HG02588 (cell line): ENCODE measurements around the gene ADNP.

Experiments
- ATAC-seq: cut with Tn5 transposase; IDR thresholded peaks from one replicate; pipeline ENCODE4 v1.9.1; 2021; ENCODE audit warnings: mild to moderate bottlenecking, moderate library complexity; ENCODE audit not compliant: unreplicated experiment

The ADNP gene

DNA sequence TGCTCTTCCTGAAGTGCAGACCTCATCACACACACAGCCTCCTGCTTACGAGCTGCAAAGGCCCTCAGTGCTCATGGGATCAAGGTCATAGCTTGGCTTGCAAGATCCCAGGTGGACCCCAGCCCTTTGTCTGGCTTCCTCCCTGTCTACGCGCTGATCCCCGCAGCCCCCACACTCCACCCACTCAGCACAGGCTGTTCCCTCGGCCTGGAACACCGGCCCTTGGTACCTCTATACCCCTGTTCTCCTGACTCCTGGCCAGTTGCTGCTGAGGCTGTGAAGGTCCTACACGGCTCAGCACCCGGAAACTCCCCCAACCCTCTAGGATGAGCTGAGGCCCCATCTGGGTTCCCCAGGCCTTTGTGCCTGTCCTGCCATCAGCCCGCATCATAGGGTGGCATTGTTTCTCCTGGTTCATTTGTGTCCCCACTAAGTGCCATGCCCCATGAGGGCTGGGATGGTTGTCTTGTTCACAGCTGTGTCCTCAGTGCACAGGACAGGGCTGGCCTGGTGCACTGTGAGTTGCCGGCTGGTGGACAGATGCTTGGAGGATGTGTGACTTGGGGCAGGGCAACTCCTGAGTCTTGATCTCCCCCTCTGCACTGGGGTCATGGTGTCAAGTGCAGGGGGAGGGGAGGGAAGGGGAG, 57.0 kb downstream of the ADNP start:
- ATAC-seq: no peak

DNA sequence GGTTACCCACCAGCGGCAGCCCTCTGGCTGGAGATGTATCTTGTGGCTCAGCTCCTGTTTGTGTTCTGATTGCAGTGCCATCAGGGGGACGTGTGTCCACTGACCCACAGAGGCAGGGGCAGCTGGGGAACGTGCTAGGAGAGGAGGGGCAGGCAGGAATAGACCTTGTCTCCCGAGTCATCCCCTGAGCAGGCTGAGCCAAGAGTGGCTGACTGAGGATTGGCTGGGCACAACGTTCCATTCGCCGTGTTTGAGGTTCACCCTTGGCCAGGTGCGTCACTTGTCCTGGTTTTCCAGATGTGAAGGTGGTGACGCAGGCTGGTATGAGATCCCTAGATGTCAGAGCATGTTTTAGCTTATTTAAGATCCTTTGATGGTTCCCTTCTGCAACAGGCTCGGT, 57.7 kb downstream of the ADNP start:
- no peak for ATAC-seq

DNA sequence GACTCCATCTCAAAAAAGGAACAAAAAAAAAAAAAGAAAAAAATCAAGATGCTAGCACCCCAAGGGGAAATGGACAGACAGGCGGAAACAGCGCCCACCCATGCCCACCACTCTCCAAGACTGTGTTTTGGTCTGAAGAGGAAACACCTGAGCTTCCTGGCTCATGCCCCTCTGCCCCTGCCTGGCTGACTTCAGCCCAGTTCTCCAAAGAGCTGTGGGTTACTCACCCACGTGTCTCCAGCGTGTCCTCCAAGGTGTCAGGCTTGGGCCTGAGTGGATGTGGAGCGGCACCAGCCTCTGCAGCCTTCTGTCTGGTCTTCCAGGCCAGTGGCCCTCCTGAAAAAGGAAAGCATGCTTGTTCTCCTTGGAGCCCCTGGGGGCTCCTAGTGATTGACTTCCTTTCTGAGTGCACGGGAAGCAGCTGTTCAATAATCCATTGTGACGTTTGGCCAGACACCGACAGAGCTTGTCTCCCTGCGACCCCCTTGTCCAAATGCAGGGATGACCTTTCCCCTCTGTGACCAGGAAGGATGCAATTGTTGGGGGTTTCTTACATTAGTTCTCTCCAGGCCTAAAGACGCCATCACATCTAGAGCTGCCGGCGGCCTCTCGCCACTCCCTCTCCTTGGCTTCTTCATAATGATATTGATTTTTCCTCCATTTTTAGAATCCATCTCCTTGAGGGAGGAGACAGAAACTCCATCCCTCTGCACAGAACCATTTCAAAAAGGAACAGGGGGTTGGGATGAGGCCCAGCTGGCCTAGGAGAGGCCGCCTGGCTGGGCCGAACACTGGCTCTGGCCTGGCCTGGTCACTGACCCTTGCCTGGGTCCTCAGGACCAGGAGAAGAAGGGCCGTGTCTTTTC, 58.4 kb downstream of the ADNP start:
- ATAC-seq: no peak

DNA sequence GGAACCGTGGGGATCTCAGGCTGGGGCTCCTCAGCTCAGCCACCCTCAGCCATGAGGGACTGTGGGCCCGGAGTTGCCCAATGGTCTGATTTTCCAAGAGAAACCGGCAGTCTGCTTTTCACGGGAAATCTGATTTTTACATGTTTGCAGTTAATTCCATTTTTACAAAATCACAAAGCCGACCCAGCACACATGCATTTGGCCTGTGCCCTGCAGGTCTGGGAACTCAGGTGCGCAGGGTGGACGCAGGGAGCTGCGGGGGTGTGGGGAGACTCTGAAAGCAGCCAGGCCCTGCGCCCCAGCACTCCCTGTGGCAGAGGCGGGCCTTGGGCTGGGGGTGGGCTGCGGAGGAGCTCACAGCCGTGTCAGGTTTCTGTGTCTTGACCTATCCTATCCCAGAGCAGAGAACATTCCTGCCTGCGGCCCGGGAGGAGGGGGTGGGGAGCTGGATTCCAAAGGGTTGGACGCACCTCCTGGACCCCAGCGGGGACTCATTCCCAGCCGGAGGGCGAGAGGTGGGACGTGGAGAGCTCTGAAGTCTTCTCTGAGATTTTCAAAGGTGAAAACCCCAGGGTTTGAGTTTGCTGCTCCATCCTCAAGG, 60.6 kb downstream of the ADNP start:
- no peak for ATAC-seq

DNA sequence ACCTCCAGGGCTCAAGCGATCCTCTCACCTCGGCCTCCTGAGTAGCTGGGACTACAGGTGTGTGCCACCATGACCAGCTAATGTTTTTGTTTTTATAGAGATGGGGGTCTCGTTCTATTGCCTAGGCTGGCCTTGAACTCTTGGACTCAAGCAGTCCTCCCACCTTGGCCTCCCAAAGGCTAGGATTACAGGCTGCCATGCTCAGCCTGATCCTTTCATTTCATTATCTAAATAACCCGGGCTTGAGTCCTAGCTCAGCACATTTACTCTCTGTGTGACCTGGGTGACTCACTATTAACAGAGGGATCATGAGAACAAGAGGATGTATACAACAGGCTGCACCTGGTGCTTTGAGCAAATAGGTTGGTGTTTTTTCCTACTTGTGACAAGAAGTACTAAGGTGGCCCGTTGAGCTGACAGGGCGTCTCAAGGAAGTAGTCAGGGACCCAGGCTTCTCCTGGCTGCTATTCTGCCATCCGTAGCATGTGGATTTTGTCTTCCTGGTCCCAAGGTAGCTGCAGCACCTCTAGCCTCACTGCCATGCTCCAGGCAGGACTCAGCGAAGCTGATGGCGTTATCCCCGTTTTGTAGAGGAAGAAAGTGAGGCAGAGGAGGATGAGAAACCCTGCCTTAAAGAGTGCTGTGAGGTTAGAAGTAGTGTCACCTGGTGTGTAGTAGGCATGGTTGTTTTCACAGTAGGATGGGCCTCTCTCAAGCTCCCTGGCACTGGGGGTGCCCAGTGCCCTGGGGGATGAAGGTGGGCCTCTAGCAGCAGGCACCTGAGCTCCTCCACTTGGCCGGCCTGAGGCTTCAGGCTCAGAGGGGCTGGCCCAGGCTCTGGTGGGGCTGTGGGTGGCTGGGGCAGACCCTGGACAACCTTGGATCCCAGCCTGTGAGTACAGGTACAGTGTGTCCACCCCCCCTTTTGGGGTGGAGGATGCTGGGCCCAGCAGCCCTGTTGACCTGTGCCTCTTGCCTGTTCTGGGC, 62.4 kb downstream of the ADNP start:
- ATAC-seq: no peak

DNA sequence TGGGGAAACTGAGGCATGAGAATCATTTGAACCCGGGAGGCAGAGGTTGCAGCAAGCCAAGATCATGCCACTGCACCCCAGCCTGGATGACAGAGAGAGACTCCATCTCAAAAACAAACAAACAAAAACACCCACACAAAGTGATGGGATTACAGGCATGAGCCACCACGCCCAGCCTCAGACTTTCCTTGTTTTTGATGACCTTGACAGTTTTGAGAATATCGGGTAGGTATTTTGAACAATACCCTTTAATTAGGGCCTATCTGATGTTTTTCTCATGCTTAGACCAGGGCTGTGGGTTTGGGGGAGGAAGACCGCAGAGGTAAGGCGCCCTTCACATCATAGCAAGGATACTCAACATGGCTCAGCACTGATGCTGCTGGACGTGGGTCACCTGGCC, 63.4 kb downstream of the ADNP start:
- no peak for ATAC-seq

DNA sequence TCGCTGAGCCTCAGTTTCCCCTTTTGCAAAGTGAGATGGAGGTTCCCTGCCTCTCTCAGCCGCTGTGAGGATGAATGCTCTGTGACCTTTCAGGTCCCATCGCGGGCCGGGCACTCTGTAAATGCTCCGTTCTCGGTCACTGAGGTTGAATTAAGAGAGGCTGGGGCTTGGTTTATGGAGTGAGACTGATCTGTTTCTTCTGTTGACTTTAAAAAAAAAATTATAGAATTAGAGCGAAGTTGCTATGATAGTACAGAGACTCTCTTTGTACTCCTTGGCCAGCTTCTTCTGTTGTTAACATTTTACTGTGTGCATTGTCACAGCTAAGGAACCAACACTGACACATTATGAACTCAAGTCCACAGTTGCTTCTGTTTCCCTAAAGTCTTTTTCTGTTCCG, 64.4 kb downstream of the ADNP start:
- ATAC-seq: no peak

DNA sequence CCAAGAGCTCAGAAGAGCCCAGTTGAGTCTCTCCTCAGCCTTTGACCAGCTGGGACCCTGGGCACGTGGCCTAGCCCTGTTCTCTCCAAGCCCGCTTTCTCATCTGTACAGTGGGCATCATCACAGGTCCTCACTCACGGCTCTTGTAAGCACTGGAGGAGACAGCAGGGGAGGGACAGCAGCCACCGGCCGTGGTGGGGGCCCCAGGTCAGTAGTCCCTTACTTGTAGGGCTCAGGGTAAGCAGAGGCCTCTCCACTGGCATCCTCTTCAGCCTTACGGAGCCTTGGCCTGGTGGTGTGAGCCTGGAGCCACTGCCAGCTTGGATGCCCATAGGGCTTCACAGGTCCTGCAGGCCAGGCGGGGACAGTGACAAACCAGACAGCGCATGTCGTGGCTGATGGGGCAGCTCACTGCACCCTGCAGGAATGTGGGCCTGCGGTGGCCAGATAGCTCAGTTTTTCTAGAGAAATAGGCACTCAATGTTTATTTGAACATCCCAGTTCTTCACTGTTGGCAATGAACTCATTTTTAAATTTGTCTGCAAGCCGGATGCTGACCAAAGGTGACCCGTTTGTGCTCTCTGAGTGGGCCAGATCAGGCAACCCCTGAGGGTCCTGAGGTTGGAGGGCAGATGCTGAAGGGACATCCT, 65.1 kb downstream of the ADNP start:
- no peak for ATAC-seq

DNA sequence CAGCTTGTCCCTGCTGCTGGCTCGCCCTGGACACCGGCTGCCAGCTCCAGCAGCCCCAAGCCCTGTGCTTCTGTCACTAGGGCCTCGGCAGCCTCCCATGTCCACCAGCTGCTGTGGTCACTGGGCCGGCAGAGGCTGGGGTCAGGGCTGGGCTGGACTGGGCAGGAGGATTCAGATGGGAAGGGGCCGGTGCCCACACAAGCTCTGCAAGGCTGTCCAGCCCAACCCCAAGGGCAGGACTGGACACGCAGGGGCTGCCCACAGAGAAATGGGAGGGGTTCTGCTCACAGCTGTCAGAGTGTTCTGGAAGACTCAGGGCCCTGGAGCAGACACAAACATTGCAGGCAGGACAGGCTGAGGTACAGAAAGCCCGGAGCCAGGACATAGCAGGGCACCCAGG, 65.6 kb downstream of the ADNP start:
- ATAC-seq: no peak

DNA sequence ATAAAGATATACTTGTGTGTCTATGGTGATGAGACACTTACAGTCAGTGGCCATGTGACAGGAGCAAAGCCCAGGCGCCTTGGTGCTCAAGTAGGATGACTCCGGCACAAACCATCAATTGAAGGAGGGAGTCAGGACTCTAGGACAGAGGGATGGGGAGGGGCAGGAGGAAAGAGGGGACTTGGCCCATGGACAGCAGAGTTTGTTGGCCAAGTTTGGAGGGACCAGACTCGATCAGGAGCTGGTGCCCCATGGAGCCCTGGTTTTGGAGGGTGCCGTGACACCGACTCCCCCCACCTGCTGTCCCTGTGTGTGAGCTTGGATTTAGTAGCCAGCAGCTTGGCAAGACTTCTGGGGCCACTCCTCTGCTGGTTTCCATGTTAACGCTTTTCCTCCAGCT, 66.1 kb downstream of the ADNP start:
- ATAC-seq: no peak

DNA sequence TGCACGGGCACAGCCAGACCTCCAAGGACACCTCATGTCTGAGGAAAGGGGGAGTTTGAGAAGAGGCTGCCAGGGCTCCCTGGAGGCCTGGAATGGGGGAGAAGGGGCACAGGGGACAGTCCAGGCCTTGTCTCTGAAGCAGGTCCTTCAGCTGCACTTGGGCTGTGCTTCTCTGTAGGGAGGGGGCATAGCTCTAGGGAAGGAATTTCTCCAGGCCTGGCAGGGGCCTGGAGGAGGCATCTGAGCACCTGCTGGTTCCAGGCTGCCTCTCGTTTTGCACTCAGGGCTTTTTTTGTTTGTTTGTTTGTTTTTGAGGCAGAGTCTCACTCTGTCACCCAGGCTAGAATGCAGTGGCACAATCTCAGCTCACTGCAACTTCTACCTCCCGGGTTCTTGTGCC, 68.7 kb downstream of the ADNP start:
- ATAC-seq: no peak

DNA sequence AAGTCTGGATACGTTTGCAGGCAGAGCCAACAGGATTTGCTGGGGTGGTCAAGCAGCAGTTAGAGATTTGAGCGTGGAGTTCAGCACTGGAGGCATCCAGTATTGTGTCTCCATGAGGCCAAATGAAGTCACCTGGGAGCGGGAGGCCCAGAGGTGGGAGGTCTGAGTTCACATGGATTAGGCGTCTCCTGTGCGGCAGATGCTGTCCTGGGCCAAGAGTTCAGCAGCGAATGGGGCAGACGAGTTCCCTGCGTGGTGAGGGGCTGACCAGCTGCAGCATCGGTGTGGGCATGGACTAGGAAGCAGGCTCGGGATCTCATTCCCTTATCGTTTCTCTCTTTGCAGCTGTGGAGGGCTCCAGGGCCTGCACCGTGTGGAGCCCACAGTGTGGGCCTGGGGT, 70.2 kb downstream of the ADNP start:
- ATAC-seq: no peak

DNA sequence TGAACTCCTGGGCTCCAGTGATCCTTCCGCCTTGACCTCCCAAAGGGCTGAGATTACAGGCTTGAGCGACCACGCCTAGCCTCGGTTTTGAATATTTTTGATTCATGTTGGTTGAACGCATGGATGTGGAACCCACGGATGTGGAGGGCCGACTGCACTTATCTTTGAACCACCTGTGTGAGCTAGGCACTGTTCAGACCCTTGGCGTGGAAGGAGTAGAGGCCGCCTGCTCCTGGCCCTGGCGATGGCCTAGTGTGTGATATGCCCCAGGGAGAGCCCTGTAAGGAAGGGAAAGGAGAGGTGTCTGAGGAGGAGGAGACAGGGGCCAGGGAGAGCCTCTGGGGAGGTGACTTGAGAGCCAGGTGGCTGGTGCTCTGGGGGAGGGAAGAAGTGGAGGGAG, 72.1 kb downstream of the ADNP start:
- no peak for ATAC-seq

DNA sequence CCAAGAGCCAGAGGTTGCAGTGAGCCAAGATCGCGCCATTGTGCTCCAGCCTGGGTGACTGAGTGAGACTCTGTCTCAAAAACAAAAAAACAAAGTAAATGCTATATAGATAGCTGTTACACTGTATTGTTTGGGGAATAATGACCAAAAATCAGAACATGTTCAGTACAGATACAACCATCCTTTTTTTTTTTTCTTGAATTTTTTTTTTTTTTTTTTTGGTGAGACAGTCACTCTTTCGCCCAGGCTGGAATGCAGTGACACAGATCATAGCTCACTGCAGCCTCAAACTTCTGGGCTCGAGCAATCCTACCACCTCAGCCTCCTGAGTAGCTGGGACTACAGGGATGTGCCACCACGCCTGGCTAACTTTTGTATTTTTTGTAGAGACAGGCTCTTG, 72.7 kb downstream of the ADNP start:
- ATAC-seq: no peak

DNA sequence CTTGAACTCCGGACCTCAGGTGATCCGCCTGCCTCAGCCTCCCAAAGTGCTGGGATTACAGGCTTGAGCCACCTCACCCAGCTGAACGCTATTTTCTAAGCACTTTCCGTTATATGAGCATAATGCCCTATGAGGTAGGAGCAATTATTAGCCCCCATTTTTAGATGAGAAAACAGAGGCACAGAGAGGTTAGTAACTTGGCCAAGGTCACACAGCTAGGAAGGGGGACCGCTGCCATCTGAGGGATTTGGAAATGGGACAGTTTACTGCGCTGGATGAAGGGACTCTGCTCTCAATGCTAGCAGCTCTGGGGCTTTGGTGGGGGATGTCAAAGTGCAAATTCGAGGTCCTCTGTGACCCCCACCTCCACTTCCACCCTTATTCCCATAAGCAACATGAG, 73.9 kb downstream of the ADNP start:
- no peak for ATAC-seq

DNA sequence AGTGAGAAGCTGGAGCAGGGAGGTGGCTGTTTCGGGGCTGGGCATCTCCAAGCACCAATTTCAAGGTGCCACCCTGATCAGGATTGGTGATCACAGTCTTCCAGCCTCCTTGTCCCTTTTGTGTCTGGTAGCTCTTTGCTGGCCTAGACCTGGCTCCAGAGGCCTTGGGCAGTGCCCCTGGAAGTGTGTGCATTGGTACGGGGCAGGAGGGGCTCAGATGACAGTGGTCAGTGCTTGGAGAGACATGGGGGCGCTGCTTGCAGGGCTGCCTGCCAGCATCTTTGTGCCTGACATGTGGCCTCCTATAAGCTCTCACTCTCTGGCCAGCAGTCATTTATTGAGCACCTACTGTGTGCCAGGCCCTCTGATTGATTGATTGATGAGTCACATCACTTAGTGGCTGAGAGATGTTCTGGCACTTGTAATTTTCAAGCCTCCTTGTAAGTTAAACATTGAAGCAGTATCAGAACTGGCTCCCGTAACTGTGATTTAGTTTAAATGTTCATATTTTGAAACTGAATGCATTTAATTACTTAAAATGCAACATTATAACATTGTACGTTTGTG, 74.7 kb downstream of the ADNP start:
- no peak for ATAC-seq

DNA sequence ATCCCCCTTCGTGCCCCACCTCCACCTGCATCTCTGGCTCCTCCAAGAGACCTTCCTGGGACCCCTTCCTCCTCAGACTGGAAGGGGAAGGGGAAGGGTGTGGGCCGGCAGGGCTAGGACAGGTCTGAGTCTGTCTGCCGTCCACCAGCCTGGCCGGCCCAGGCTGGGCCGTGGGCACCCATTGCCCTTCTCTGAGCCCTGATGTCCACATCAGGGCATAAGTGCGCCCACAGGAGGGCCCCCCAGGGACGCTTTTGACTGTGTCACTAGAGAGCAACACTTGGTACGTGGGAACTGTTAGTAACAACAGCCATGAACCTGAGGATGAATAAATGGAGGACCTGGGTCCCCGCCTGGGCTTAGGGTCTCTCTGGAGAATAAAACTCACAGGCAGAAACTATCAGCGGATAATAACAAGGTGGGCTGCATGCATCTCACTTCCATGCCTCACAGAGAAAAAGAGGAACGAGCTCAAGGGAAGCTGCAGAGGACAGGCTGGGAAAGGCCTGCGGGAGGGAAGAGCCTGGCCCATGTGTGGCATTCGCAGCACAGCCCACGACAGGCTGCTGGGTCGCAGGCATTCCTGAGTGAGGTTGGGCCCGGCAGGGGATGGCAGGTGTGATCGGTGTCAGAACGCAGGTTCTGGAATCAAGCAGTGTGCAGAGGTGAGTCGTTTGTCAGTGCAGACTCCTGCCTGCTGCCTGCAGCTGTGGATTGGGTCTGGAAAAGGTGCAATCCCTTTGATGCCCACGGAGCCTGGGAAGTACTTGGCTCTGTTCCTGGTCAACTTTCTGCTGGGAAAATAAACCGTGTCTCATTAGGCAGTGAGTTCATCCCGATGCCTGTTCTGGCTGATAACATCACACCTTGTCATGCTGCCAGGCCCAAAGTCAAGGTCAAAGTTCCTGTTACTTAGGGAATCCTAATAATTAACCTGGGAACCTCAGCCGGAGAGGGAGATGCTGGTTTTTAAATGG, 75.5 kb downstream of the ADNP start:
- no peak for ATAC-seq

DNA sequence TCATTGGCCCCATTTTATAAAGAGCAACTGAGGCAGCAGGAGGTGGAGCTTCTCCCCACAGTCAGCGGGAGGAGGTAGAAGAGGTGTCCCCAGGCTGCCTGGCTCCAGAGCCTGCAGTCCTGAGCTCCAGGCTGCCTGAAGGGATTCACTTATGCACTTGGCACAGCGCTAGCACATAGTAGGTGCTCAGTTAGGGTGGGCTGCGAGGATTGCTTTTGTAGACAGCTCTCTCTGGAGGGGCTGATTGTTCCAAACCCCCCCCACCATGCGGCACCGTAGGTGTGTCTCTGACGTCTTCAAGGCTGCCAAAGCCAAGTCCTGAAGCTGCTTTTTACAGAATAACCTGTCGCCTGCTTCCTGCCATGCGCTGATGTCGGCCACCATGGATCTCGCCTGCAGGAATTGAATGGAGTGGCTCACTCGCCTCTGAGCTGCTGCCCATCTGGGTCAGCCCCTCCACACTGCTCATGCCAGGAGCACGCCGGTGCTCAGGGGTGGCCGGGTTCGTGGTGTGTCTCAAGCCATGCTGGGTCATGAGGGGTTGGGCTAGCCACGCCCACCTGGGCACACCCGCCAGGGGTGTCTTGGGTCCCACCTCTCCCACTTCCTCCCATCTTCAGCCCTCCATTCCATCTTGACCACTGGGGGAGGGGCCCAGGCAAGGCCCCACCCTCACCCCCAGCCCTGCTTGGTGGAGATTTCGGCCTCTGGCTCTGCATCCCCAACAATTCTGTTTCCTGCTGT, 76.6 kb downstream of the ADNP start:
- ATAC-seq: no peak
